Tibial nerve (tissue), 4 donors: ENCODE results near the gene SLC31A1.

Source experiments
- CTCF ChIP-seq, 5 experiments: fragments of 200-600 bp in 3 of 5; fragments of 450-650 bp in 2 of 5; sonication (generic) in 3 of 5; IDR thresholded peaks; one replicate each; pipeline ENCODE4 v1.5.1; 2016 to 2019; ENCODE audit warnings: antibody characterized with exemption in 5 of 5, mild to moderate bottlenecking in 3 of 5, moderate library complexity in 2 of 5
- EP300 ChIP-seq, 2 donors: sonication (generic); formaldehyde crosslinking; IDR thresholded peaks; one replicate each; pipeline ENCODE4 v1.6.1; 2017; ENCODE audit warnings: antibody characterized with exemption in 2 of 2, mild to moderate bottlenecking in 1 of 2
- POLR2A ChIP-seq, 2 donors: fragments of 450-650 bp; IDR thresholded peaks; one replicate each; pipeline ENCODE4 v1.6.1; 2017; ENCODE audit warnings: antibody characterized with exemption in 2 of 2, mild to moderate bottlenecking in 2 of 2, moderate library complexity in 2 of 2

DNA sequence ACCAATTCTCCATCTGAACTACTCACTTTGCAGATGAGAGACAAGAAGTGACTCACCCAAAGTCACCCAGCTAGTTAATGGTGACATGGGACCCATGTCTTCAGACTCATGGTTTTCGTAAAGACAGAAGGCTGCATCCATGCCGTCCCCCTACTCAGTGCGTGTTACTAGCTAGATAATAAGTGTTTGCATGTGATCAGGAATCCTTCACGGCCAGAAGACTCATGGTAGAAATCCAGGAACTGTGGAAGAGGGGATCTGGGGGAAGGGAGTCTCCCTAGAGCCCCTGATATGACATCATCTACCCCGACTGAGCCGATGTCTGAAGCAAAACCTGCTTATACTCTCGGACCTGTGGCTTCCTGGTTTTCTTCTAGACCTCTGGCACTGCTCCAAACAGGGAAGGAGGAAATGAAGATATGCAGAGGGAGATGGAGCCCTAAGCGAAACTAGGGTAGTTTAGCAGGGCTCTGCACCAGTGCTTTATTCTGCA, 78.5 kb downstream of the SLC31A1 start:
- TF ChIP-seq CTCF (IDR thresholded peaks at IDR 0.05) (no peak), POLR2A (IDR thresholded peaks at IDR 0.05) (no peak), EP300 (IDR thresholded peaks at IDR 0.05) (no peak)
